Vagina (tissue), 2 donors: ENCODE results near the gene NRL. TPM values are rescaled to one million over a fixed set of nuclear protein-coding genes. Genes with fewer than 3 reads are reported as not detected.

Experiments used
- DNase-seq, 2 donors: peaks; one replicate each; pipeline ENCODE4 v3.0.0-alpha.2; 2017; ENCODE audit errors: extremely low spot score in 2 of 2
- H3K27ac ChIP-seq: fragments of 200-600 bp; sonication (generic); one replicate; pipeline ENCODE4 v1.5.1; 2019
- H3K27me3 ChIP-seq: fragments of 200-600 bp; sonication (generic); one replicate; pipeline ENCODE4 v1.5.1; 2019
- H3K36me3 ChIP-seq, 2 donors: fragments of 200-600 bp; sonication (generic); one replicate each; pipeline ENCODE4 v1.5.1; 2017 to 2019
- H3K4me1 ChIP-seq: fragments of 200-600 bp; sonication (generic); one replicate; pipeline ENCODE4 v1.5.1; 2019
- H3K4me3 ChIP-seq, 2 donors: fragments of 200-600 bp; sonication (generic); 1 replicate in 1 of 2; 2 replicates in 1 of 2; pipeline ENCODE4 v1.5.1; 2016 to 2019
- H3K9me3 ChIP-seq: fragments of 200-600 bp; sonication (generic); one replicate; pipeline ENCODE4 v1.5.1; 2019
- POLR2A ChIP-seq, 2 donors: fragments of 450-650 bp; IDR thresholded peaks; one replicate each; pipeline ENCODE4 v1.6.1; 2017; ENCODE audit warnings: antibody characterized with exemption in 2 of 2, mild to moderate bottlenecking in 2 of 2, moderate library complexity in 2 of 2
- POLR2AphosphoS5 ChIP-seq, 2 donors: sonication (generic); formaldehyde crosslinking; IDR thresholded peaks; one replicate each; pipeline ENCODE4 v1.9.0; 2017; ENCODE audit warnings: antibody characterized with exemption in 2 of 2, mild to moderate bottlenecking in 2 of 2, low read depth in 1 of 2; ENCODE audit not compliant: insufficient read depth in 1 of 2
- intact Hi-C: fragments of 100-400 bp; cut with DNase I; formaldehyde crosslinking; loops from one replicate; pipeline ENCODE4 v1.15.1; 2023
- total RNA-seq: library from RNA; depleted of rRNA; stranded (reverse); fragments of >200 nt; gene quantifications from one replicate; pipeline ENCODE4 v1.2.3, GENCODE V29; 2016
- TF ChIP-seq, protein P1 (sequence below), 3 experiments: fragments of 450-650 bp in 2 of 3; fragments of 200-600 bp in 1 of 3; sonication (generic) in 1 of 3; IDR thresholded peaks; one replicate each; pipeline ENCODE4 v1.5.1; 2017 to 2019; ENCODE audit warnings: antibody characterized with exemption in 3 of 3, mild to moderate bottlenecking in 2 of 3, moderate library complexity in 2 of 3

The NRL gene
- total RNA-seq, 1 donor from 2014 or later = 1.2 TPM

DNA sequence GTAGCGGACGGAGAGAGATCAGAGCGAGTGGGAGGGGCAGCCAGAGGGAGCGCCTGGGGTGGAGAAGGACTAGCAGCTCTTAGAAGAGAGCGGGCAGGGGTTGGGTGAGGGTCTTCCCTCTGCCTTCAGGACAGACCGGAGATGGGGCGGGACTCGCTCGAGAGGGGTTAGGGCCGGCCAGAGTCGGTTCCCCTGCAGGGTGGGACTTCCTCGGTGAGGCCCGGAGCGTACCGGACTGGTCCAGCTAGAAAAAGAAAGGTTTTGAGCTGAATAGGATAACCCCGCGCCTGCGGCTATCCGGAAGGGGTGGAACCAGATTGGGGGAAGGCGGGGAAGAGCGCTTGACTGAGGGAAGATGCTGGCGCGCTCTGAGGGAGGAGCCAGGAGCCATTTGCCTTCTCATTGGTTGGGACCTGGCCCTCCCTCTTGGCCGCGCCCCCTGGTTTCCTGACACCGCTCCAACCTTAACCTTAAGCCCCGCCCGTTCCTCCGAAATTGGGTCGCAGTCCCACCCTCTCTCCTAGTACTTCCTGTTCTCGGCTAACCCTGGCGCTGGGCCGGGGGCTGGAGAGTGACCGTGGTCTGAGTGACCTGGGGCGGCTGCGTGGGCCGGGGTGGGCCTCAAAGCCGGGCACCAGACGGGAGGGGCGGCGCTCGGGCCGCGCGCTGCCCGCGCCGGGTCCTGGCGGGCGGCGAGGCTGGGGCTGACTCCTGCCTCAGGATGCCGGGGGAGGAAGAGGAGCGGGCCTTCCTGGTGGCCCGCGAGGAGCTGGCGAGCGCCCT lies 32.4 kb upstream of the NRL start, which contains the start of gene RNF31:
RNF31 (plus strand) TSS at position 521 of the 783 bp plus-strand sequence; CDS start at position 722, 201 bp downstream.
- H3K27ac ChIP-seq = peak within 1 kb of the TSS; percentile 87
- peak within 1 kb of the TSS; percentile 88 to 94 for H3K4me3 ChIP-seq
- H3K4me1 ChIP-seq = peaks cover 35% of the 10 kb centered on the region
- TF ChIP-seq POLR2A (IDR thresholded peaks at IDR 0.05) = peak in 1 of 2 donors; percentile 59
- TF ChIP-seq POLR2AphosphoS5 (IDR thresholded peaks at IDR 0.05; ENCODE audit: insufficient read depth in 1 of 2, low read depth in 1 of 2) = peak; percentile 77 to 93
- TF ChIP-seq, protein P1, sequence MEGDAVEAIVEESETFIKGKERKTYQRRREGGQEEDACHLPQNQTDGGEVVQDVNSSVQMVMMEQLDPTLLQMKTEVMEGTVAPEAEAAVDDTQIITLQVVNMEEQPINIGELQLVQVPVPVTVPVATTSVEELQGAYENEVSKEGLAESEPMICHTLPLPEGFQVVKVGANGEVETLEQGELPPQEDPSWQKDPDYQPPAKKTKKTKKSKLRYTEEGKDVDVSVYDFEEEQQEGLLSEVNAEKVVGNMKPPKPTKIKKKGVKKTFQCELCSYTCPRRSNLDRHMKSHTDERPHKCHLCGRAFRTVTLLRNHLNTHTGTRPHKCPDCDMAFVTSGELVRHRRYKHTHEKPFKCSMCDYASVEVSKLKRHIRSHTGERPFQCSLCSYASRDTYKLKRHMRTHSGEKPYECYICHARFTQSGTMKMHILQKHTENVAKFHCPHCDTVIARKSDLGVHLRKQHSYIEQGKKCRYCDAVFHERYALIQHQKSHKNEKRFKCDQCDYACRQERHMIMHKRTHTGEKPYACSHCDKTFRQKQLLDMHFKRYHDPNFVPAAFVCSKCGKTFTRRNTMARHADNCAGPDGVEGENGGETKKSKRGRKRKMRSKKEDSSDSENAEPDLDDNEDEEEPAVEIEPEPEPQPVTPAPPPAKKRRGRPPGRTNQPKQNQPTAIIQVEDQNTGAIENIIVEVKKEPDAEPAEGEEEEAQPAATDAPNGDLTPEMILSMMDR (IDR thresholded peaks at IDR 0.05) = no peak
- H3K9me3 ChIP-seq = no peaks in the 10 kb centered on the region
- intact Hi-C loops = no loop called here
- peak in 1 of 2 donors; percentile 98 for DNase-seq
- peaks cover 0 to 34% of the 10 kb centered on the region in 2 donors for H3K36me3 ChIP-seq
- no peaks in the 10 kb centered on the region for H3K27me3 ChIP-seq

DNA sequence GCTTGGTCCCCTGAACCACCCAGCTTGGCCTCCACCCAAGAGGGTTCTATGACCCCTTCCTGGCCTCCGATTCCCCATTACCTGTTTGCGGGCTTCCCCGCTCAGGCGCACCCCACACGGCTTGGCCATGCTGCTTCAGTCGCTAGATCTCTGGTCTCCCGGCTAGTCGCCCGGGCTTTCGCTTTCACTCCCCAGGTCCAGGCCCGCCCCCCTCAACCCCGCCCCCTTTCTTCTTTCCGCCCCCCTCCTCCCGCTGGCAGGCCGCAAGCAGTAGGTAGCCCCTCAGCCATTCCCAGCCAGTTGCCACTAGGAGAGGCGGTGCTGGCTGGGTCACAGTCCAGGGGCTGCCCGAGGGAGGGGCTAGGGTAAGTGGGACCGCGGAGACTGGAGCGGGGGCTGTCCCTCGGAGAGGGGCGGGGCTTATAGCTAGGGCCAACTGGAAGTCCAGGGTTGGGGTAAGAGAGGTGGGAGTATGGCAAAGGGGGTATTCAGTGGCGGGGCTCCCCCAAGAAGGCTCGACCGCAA lies 31.8 kb upstream of the NRL start, which contains the start of gene PSME2:
PSME2 (minus strand) TSS at position 158 of the 525 bp plus-strand sequence; CDS start at position 129, 29 bp downstream.
- Histone ChIP-seq H3K27me3 (no peaks in the 10 kb centered on the region), H3K9me3 (no peaks in the 10 kb centered on the region), H3K4me3 (peak within 1 kb of the TSS; percentile 88 to 94), H3K27ac (peak within 1 kb of the TSS; percentile 87), H3K36me3 (peaks cover 0 to 27% of the 10 kb centered on the region in 2 donors), H3K4me1 (peaks cover 39% of the 10 kb centered on the region)
- TF ChIP-seq POLR2A (IDR thresholded peaks at IDR 0.05) (peak in 1 of 2 donors; percentile 21), POLR2AphosphoS5 (IDR thresholded peaks at IDR 0.05; ENCODE audit: insufficient read depth in 1 of 2, low read depth in 1 of 2) (no peak)
- TF ChIP-seq, protein P1 (IDR thresholded peaks at IDR 0.05) = no peak
- no peak for DNase-seq
- intact Hi-C loops = no loop called here

- intact Hi-C loops = no loop called here
- peaks cover 41% of the 10 kb centered on the region for H3K4me1 ChIP-seq
- DNase-seq = peak in 1 of 2 donors; percentile 91
- H3K27ac ChIP-seq = peak overlapping the region; percentile 87
- peaks cover 0 to 21% of the 10 kb centered on the region in 2 donors for H3K36me3 ChIP-seq
- H3K4me3 ChIP-seq = peak overlapping the region; percentile 88 to 94
- H3K9me3 ChIP-seq = no peaks in the 10 kb centered on the region
- TF ChIP-seq POLR2A (IDR thresholded peaks at IDR 0.05) (no peak), POLR2AphosphoS5 (IDR thresholded peaks at IDR 0.05; ENCODE audit: insufficient read depth in 1 of 2, low read depth in 1 of 2) (no peak)
- TF ChIP-seq, protein P1 (IDR thresholded peaks at IDR 0.05) = no peak
- no peaks in the 10 kb centered on the region for H3K27me3 ChIP-seq
Observed at GRCh38 chr14:24145690-24146452, 31.1 kb upstream of the NRL start.

DNA sequence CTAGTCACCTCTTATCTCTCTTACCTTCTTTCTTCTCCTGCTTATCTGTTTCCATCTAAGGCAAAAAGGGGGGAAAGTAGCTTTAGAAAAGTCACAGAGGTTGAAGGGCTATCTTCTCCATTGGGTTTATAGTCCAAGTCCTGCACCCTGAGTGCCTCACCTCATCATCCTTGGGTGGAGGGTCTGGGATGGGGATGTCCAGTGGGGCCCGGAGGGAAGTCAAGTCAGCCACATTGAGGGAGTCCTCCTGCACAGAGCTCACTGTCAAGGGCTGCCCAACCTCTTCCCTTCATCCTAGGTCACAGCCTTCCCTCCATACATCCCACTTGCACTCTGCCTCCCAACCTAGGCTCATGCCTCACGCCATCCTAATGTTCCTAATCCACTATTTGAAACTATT lies 30.5 kb upstream of the NRL start:
- no peaks in the 10 kb centered on the region for H3K27me3 ChIP-seq
- peaks cover 0 to 15% of the 10 kb centered on the region in 2 donors for H3K36me3 ChIP-seq
- no peak overlapping the region for H3K4me3 ChIP-seq
- peak overlapping the region; percentile 87 for H3K27ac ChIP-seq
- TF ChIP-seq POLR2AphosphoS5 (IDR thresholded peaks at IDR 0.05; ENCODE audit: insufficient read depth in 1 of 2, low read depth in 1 of 2) = no peak
- no peak for TF ChIP-seq POLR2A (IDR thresholded peaks at IDR 0.05)
- TF ChIP-seq, protein P1 (IDR thresholded peaks at IDR 0.05) = no peak
- no peaks in the 10 kb centered on the region for H3K9me3 ChIP-seq
- intact Hi-C loops = no loop called here
- no peak for DNase-seq
- H3K4me1 ChIP-seq = peaks cover 47% of the 10 kb centered on the region
